Left renal cortex interstitium (tissue), 4 donors: ENCODE measurements around the gene MYT1. TPM values are rescaled to one million over a fixed set of nuclear protein-coding genes. Genes with fewer than 3 reads are reported as not detected.
A peak's percentile ranks its signal among the peaks of the same experiment; 100 is the strongest.

Source experiments
- DNase-seq, 4 donors: peaks; one replicate each; pipeline ENCODE4 v3.0.0-alpha.2; 2013; ENCODE audit warnings: low read depth in 4 of 4, low spot score in 2 of 4, missing footprints in 1 of 4
- polyA plus RNA-seq, 4 donors: library from polyadenylated mRNA; unstranded; fragments of 120-200 nt; gene quantifications; one replicate each; pipeline ENCODE4 v1.2.1, GENCODE V29; 2013; ENCODE audit not compliant: insufficient read length in 4 of 4

The MYT1 gene
- polyA plus RNA-seq, 4 donors, result 0.21 to 0.76 (median 0.44) TPM

DNA sequence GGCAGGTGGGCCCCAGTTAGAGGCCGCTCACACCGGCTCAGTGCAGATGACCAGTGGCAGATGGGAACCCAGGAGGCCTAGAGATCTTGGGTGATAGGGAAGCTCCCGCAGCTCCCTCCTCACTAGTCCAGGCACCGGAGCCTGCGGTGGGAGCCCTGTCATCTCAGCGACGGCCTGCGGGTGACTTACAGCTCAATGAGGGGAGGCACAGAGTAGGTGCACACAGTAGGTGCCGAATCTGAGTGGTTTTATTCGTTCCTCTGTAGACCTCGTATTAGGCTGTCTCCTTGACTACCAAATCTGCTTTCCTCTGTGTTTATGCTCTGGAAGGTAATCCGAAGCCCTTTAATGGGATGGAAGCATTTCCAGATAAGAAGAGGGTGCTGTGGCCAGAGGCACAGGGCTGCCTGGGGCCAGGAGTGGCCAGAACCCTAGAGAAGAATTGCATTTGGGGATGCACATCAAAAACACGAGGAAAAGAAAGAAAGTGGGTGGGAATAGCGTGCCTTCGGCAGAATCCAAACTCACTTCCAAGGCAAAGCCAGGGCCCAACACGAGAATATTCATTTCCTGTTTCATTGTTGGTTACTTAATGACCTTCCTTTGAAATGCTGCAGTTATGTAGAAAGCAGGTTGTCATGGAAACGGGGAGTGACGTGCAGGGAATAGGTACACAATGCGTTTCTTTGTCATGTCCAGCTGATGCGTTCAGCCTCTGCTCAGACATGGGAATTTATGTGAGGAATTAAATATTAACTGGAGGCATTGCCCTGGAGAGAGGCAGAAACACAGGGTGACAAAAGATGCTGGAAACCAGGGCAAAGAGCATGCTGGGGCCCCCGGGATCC lies 24.7 kb downstream of the MYT1 start:
- peak in 3 of 4 donors; percentile 19 to 66 (median 39) for DNase-seq

DNA sequence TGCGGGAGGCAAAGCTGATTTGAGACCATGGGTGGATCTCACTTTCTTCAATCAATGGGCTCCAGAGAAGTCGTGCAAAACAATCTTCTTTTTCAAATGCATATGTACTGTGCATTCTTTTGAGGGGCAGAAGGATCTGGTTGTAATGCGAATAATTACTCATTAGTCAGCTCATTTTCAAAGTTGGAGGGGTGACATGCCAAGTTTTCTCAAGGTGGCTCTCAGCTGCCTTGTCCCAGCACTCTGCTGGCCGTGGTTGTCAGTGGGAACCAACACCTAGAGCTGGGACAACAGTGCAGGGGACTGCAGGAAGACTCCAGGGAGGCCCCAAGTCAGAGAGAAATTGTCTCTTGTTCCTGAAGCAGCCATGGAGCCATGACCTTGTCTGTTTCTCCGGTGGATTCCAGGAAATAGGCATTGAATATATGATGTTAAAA lies 25.3 kb downstream of the MYT1 start:
- no peak for DNase-seq

DNA sequence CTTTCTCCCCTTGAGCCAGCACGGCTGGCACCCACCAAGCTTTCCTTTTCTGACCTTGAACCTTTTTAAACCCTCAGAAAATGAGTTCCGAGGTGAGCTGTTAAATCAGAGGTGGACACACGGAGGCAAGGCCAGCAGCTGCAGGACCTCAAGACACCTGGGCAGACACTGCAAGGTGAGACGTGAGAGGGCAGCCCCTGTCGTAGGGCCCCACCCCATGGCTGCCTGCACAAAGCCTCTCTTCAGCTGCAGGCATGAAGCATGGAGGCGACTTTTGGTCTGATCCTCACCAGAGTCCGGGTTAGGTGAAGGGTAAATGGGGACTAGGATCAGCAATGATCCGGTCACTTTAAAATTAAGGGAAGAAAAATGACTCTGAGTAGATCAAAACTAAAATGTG lies 25.7 kb downstream of the MYT1 start:
- DNase-seq, result no peak

DNA sequence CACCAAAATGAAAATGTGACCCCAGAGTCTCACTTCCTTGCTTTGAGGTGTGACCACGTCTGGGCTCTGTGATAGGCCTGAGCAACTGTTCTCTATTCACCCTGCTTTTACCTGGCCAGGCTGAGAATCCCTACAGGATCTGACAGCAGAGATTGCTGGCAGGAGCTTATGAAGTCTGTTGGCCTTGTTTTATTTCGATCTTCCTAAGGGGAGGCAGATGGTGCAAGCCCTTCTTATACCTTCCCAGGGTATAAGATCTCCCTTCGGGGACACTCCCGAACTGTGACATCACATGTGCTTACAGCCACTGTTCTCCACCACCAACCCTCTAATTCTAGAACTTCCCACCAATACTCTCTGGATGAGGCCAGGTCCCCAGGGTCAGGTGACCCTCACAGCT lies 26.8 kb downstream of the MYT1 start:
- DNase-seq, result no peak

- DNase-seq, result peak in 1 of 4 donors; percentile 59
Observed at GRCh38 chr20:64192406-64192805, 28.2 kb downstream of the MYT1 start.

DNA sequence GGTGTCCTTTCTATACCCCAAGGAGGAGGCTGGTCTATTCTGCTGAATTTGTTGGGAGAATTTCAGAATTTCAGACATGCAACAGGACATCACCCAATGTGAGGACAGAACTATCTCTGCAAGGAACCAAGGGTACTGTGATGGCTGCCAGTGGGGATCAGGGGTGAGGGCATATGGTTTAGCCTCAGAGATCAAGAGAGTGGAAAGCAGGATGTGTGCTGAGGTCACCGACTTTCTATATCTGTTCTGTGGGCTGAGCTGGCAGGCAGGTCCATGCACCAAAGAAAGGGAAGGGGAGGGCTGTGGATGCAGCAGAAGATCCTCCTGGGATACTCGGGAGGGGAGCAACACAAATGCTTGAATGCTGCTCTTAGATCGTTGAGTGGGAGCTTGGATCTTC lies 28.8 kb downstream of the MYT1 start:
- no peak for DNase-seq

- no peak for DNase-seq
Observed at GRCh38 chr20:64194269-64194668, 30.0 kb downstream of the MYT1 start.

DNA sequence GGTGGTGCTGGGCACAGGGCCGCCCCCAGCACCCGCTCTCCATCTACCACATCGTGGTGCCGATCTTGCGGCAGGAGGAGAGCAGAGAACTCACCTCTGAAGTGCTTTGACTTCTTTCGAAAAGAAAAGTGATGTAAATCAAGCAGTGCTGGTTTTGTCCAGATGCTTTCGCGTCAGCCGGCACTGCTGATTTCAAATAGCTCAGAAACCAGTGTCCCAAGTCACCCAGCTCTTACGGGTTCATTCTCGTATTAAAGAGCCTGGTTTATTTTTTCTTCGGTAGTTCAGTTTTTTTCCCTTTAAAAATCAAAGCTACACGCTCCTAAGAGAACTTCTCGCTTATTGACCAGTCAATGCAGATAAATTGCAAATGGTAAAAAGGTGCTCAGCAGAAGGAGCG lies 32.1 kb downstream of the MYT1 start:
- no peak for DNase-seq

GRCh38 chr20:64196847-64197306 lies 32.6 kb downstream of the MYT1 start:
- DNase-seq, result no peak

DNA sequence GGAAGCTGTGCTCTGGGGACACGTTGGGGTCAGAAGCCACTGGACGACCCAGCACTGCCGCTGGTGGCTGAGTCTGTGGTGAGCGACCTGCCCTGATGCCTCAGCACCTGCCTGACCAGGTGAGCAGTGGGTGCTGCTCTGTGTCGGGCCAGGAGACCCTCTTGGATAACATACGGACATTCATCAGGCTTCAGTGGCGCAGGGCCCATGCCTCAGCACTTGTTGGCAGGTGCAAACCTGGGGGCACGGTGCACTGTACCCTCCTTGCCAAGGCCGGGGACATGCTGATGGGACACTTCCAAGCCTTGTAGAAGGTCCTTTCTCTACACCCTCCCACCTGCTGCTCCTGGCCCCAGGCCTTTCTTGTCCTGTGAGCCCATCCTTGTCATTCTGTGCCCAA lies 34.1 kb downstream of the MYT1 start:
- no peak for DNase-seq

GRCh38 chr20:64199395-64199794 lies 35.1 kb downstream of the MYT1 start:
- no peak for DNase-seq

- no peak for DNase-seq
Observed at GRCh38 chr20:64200740-64201139, 36.5 kb downstream of the MYT1 start.

DNA sequence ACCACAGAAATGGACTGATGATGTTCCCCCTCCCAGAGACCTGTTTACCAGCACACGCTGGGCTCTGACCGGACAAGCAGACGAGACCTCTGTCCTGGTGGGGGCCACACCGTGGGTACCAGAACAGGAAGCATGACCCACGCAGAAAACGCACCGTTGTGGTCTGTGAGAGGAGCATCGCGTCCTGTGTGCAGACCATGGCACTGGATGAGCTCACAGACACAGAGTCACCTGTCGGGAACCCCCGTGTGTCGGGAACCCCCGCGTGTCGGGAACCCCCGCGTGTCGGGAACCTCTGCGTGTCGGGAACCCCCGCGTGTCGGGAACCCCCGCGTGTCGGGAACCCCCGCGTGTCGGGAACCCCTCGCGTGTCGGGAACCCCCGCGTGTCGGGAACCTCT lies 37.4 kb downstream of the MYT1 start:
- no peak for DNase-seq

GRCh38 chr20:64203037-64203777 lies 39.0 kb downstream of the MYT1 start:
- DNase-seq, result no peak

DNA sequence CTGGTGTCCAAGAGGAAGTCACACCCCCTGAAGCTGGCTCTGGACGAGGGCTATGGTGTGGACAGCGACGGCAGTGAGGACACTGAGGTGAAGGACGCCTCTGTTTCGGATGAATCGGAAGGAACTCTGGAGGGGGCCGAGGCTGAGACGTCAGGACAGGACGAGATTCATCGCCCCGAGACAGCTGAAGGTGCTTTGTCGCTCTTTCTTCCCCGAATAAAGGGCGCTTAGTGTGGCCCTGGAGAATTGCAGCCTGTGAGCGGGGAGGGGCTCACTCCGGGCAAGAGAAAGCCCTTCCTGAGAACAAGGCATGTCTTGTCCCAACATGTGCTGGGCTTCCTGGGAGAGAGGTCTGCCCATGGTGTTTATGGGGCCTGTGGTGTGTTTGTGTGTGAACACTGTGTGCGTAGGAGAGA lies 41.4 kb downstream of the MYT1 start:
- no peak for DNase-seq

GRCh38 chr20:64206614-64207013 lies 42.4 kb downstream of the MYT1 start:
- no peak for DNase-seq

DNA sequence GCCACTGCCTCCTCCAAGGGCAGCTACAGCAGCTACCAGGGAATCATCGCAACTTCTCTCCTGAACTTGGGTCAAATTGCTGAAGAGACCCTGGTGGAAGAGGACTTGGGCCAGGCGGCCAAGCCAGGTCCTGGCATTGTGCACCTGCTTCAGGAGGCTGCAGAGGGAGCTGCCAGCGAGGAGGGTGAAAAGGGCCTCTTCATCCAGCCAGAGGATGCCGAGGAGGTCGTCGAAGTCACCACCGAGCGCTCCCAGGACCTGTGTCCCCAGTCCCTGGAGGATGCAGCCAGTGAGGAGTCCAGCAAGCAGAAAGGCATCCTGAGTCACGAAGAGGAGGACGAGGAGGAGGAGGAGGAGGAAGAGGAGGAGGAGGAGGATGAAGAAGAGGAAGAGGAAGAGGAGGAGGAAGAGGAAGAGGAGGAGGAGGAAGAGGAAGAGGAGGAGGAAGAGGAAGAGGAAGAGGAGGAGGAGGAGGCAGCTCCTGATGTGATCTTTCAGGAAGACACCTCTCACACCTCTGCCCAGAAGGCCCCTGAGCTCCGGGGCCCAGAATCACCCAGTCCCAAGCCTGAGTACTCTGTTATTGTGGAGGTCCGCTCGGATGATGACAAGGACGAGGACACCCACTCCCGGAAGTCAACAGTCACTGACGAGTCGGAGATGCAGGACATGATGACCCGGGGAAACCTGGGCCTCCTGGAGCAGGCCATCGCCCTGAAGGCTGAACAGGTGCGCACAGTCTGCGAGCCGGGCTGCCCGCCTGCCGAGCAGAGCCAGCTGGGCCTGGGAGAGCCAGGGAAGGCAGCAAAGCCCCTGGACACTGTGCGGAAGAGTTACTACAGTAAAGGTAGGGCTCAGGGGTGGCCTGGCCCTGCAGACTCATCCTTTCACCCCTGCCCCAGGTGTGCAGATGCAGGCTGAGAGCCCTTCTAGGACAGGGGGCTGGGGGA lies 43.7 kb downstream of the MYT1 start:
- no peak for DNase-seq

DNA sequence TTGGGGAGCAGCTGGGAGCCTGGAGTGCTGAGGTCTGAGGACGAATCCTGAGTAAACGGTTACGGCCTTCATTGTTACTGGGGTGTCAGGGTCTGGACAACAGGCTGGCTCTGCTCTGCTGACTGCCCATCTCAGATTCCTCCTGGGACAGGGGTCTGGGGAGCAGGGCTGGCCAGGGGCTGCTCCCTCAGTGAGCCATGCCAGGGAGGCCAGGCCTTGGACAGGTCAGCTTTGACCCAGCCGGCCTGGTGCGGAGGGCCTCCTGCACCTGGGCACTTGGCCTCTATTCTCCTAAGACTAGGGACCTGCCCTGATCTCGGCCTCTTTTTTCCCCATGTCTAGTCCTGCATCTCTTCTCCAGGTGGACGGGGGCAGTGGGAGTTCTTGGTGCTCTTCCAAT lies 44.9 kb downstream of the MYT1 start:
- DNase-seq, result no peak

DNA sequence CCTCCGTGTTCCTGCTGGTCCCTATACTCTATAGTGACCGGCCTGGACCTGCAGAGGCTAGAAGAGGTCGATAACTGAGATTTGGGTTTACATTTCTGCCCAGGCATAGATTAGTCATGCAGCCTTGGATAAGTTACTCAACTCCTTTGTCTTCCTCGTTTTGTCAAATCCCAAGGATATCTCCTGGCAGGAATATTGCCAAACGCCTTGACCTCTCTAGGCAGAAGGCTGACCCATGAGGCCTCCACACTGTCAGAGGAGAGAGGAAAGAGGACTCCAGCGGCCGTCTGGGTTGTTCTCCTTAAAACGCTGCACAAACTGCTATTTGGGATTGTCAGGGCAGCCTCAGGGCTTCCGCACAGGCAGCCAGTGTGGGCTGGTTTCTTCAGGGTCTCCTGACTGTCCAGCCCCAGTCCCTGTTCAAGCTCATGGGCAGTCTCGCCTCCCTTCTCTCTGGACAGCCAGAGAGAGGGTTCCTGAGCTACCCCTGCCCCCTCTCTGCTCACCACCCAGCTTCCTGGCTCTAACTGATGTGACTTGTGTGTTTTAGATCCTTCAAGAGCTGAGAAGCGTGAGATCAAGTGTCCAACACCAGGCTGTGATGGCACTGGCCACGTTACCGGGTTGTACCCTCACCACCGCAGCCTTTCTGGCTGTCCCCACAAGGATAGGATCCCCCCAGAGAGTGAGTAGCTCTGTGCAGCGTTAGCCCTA lies 46.6 kb downstream of the MYT1 start:
- no peak for DNase-seq
